GM21367 (cell line): ENCODE results near the gene PNPLA7.
"Not testable (repeated sequence)": the region's sequence is repeated elsewhere in the genome, so short reads cannot be mapped to it uniquely, and the experiment has no call there.

ENCODE experiments used
- ATAC-seq: cut with Tn5 transposase; IDR thresholded peaks from one replicate; pipeline ENCODE4 v1.9.1; 2021; ENCODE audit not compliant: unreplicated experiment

The PNPLA7 gene

GRCh38 chr9:137543237-137543963, 6.8 kb downstream of the PNPLA7 start:
- no peak for ATAC-seq

GRCh38 chr9:137542486-137542885, 7.7 kb downstream of the PNPLA7 start:
- ATAC-seq, result no peak

DNA sequence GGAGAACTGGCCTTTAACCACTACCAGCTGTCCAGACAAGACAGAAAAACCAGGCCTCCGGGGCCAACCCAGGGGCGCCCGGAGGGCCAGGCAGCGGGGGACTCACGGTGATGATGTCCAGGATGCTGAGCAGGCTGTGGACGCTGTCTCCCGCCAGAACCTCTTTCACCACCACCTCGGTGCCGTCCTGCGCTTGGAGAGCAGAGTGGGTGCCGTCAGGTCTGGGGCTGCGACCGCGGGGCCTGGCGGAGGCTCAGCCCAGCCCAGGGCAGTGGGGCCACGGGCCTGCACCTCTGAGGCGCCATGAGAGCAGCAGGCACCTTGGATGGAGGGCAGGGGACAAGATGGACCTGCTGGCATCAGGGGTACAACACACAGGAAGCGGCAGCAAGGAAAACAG, 9.7 kb downstream of the PNPLA7 start:
- ATAC-seq, result no peak

- ATAC-seq, result no peak
Observed at GRCh38 chr9:137538058-137538457, 12.1 kb downstream of the PNPLA7 start.

DNA sequence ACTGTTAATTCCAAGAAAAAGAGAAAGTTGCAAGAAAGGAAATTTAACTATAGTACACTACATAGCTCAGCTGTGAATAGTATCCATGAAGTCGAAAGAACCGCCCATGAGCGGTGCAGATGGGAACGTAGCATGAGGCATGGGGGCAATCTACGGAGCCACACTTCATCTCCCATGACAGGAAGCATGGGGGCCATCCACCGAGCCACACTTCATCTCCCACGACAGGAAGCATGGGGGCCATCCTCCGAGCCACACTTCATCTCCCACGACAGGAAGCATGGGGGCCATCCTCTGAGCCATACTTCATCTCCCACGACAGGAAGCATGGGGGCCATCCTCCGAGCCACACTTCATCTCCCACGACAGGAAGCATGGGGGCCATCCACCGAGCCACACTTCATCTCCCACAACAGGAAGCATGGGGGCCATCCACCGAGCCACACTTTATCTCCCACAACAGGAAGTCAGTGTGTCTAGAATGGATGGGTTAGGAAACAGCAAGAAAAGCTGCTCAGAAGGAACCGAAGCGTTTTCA, 13.5 kb downstream of the PNPLA7 start:
- not testable (repeated sequence) for ATAC-seq

- ATAC-seq, result no peak
Observed at GRCh38 chr9:137535120-137535428, 15.1 kb downstream of the PNPLA7 start.

DNA sequence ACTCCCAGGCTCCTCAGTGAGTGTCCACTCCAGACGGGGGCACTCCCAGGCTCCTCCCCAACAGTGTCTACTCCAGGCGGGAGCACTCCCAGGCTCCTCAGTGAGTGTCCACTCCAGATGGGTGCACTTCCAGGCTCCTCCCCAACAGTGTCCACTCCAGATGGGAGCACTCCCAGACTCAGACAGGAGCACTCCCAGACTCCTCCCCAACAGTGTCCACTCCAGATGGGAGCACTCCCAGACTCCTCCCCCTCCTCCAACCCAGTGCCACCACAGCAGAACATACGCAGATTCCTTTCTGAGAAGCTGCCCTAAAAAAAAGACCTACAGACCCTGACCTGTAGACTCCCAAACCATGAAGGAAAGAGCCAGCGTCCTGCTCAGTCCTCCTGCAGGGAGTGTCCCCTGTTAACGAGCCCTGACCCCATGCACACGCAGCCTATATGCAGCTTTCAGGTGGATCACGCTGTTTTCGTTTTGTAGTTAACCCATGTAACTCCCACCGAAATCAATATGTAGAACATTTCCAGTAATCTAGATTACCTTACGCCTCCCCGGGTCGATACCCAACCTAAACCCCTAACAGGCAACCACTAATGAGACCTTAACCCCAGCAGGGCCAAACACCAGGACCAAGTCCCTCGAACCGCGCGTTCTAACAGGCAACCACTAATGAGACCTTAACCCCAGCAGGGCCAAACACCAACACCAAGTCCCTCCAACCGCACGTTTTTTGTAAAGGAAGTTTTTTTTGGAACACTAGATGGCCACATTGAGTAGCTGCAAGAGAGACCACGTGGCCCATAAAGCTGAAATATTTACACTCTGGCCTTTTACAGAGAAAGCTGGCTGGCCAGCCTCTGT, 15.7 kb downstream of the PNPLA7 start:
- ATAC-seq, result no peak

DNA sequence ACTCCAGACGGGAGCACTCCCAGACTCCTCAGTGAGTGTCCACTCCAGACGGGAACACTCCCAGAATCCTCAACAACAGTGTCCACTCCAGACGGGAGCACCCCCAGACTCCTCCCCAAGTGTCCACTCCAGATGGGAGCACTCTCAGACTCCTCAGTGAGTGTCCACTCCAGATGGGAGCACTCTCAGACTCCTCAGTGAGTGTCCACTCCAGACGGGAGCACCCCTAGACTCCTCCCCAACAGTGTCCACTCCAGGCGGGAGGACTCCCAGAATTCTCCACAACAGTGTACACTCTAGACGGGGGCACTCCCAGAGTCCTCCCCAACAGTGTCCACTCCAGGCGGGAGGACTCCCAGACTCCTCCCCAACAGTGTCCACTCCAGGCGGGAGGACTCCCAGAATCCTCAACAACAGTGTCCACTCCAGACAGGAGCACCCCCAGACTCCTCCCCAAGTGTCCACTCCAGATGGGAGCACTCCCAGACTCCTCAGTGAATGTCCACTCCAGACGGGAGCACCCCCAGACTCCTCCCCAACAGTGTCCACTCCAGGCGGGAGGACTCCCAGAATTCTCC, 17.2 kb downstream of the PNPLA7 start:
- not testable (repeated sequence) for ATAC-seq

DNA sequence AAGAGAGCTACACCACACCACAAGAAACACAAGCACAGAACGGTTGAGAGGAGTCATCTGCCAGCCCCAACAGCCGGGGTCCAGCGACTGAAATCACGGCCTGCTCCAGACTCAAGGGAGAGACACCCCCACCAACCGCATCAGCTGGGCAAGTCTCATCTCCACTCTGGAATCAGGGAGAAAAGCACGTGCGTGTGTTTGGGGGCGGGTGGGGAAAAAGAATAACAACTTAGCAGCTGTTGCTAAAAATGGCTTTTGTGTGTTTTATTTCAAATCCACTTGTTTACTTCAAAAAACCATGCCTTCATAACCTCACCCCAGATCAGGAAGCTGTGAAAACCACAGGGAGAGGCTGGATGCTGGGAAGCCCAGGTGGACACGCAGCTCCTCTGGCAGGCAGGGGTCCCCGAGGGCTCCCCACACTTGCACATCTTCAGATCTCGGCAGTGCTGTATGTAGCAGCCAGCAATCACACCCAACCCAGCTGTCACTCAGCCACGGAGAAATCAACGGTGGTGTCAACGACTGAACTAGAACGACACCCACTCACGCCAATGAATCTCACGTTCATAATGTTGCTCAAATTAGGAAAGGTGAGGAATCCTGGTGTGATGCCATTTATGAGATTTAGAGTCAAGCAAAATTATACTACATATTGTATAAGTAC, 19.0 kb downstream of the PNPLA7 start:
- ATAC-seq, result no peak

GRCh38 chr9:137530331-137530730, 19.9 kb downstream of the PNPLA7 start:
- ATAC-seq, result no peak

- no peak for ATAC-seq
Observed at GRCh38 chr9:137524981-137525317, 25.3 kb downstream of the PNPLA7 start.

DNA sequence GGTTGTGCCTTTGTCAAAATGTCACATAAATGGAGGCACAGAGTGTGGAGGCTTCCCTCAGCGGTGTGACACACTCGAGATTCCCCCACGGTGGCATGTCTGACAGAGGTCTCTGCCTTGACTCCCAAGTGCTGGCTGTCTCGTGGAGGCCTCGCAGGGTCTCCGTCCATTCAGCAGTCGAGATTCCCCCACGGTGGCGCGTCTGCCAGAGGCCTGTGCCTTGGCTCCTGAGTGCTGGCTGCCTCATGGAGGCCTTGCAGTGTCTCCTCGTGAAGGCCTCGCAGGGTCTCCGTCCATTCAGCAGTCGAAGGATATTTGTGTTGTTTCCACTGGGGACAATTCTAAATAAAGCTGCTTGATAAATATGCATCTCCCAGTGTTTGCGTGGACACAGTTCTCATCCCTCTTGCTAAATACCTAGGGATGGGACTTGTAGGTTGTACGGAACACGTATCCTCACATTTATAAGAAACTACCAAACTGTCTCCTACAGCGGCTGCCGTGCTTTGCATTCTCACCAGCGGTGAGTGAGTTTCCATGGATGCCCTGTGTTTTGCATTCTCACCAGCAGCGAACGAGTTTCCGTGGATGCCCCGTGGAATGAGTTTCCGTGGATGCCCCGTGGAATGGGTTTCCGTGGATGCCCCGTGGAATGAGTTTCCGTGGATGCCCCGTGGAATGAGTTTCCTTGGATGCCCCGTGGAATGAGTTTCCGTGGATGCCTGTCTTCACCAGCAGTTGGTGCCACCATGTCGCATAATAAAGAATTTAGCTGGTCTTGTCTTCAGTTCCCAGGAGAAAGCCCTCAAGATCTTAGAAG, 25.8 kb downstream of the PNPLA7 start:
- no peak for ATAC-seq

DNA sequence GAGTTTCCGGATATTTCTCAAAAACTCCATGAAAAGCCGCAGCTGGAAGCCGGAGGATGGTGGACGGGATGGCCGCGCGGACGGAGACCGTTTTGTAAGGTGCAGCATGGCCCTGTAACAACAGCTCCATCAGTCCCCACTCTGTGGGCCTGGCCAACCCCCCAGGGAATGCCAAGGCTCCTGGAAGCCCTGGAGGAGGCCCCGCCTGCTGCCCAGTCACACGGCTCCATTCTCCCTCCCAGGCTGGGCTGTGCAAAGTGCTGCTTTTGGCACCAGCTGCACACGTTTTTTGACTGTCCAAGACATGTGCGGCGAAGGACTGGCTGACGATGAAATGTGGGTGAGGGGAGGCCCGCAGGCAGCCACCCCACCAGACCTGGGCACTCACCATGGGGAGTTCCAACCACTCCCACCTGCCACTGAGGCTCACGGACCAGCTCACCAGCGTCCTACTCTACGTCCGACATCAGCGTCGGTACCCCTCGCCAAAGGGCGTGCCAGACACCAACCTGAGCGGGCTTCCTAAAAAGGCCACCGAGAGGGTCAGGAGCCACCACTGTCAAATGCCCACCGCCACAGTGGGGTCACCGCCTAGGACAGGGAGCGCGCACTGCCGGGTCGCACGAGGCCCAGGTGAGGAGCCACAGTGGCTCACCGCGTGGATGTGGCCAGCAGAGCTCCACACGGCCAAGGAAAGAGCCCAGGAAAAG, 27.3 kb downstream of the PNPLA7 start:
- ATAC-seq, result no peak

DNA sequence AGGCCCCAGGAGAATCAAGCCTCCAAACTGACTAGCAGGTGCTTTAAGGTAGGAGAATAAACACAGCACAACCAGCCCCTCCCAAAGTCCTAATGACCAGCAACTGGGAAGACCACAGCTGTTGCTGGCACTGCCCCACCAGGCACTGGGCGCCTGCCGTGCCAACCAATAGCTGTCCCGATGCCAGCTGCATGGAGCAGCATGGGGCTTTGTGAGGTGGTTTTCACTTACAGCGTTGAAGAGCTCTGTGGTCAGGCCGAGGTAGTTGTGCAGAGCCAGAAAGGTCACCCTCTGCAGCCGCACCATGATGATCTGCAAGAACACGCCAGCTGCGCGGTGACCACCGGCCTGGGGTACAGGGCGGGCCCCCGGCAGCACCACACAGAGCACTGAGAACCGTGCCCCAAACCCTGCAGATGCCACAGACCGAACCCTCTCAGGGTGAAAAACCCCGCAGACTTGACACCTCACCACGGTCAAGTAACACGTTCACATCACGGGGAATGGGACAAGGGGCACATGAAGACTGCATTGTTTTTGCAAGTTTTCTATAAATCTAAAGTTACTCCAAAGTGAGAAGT, 28.7 kb downstream of the PNPLA7 start:
- no peak for ATAC-seq

DNA sequence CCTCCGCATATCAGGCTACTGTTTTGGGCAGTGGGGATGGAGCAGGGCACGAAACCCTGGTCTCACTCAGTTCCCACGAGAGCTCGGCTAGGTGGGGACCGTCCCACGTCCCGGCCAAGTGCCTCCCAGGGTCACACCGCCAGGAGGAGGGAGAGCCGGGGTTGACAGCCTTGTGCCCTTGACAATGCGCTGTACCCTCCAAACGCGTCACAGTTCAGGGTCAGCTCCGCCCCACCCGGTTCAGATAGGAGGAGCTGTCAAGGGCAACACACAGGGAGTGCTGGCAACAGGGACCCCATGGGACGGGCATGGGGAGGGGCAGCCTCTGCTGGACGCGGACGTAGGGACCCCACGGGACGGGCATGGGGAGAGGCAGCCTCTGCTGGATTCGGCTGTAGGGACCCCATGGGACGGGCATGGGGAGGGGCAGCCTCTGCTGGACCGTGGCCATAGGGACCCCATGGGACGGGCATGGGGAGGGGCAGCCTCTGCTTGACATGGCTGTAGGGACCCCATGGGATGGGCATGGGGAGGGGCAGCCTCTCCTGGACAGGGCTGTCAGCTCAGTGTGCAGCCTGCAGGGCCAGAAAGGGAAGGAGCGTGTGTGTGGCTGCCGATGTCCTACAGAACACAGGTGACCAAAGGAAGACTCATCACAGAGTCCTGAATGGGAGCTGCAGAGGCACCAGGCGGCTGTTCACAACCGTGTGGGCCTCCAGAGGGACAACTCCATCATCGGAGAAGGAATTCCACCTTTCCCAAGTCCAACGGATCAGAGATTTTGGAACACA, 29.4 kb downstream of the PNPLA7 start:
- no peak for ATAC-seq

DNA sequence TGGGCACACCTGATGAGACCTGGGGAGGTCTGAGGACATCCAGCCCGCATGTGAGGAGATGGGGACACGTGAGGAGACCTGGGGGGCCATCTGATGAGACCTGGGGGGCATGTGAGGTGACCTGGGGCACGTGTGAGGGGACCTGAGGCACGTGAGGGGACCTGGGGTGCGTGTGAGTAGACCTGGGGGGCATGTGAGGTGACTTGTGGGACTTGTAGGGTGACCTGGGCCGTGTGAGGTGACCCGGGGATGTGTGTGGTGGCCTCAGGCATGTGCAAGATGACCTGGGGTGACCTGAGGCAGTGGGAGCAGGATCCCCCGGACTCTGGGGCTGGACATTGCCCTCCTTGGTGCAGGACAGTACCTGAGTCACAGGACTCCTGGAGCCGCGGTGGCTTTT, 30.6 kb downstream of the PNPLA7 start:
- no peak for ATAC-seq

DNA sequence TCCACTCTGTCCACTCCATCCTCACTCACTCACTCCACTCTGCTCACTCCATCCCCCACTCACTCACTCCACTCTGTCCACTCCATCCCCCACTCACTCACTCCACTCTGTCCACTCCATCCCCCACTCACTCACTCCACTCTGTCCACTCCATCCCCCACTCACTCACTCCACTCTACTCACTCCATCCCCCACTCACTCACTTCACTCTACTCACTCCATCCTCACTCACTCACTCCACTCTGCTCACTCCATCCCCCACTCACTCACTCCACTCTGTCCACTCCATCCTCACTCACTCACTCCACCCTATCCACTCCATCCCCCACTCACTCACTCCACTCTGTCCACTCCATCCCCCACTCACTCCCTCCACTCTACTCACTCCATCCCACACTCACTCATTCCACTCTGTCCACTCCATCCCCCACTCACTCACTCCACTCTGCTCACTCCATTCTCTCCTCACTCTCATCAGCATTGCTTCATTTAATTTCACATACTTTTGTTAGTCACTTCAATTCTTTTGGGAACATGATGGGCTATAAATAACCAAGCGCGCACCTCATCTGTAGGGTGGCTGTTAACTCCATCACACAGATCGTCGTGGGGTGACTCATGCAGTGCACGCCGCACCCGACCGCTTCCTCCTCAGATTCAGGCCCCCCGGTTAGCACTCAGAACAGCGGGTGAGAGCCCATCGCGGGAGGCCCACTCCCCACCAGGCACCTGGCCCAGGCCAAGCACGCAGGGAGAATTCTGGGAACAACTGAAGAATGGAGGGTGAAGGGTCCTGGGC, 31.3 kb downstream of the PNPLA7 start:
- ATAC-seq, result not testable (repeated sequence)
